ENCODE results near the gene SOCS6.

- TF ChIP-seq CTCF (IDR thresholded peaks at IDR 0.05) (no peak), POLR2A (IDR thresholded peaks at IDR 0.05) (no peak)
Observed at GRCh38 chr18:70333757-70334156, 44.9 kb downstream of the SOCS6 start.

Data from transverse colon (tissue), 3 donors.